Liver (tissue), 9 donors: ENCODE results near the gene ATXN1. TPM values are rescaled to one million over a fixed set of nuclear protein-coding genes. Genes with fewer than 3 reads are reported as not detected.

ENCODE experiments used
- DNase-seq: peaks from one replicate; pipeline ENCODE4 v3.0.0-alpha.2; 2017; ENCODE audit warnings: low spot score
- H3K27ac ChIP-seq, 2 donors: one replicate each; pipeline ENCODE4 v1.7.0; 2013; ENCODE audit warnings: inconsistent platforms in 2 of 2, low read length in 2 of 2, control low read depth in 1 of 2, low read depth in 1 of 2, mild to moderate bottlenecking in 1 of 2
- H3K27me3 ChIP-seq, 4 donors: one replicate each; pipeline versions ENCODE4 v1.6.1 to v1.7.0; 2013; ENCODE audit warnings: low read length in 3 of 4, inconsistent platforms in 1 of 4, mild to moderate bottlenecking in 1 of 4, moderate library complexity in 1 of 4; ENCODE audit not compliant: control insufficient read depth in 4 of 4, insufficient read depth in 4 of 4
- H3K36me3 ChIP-seq, 4 donors: one replicate each; pipeline versions ENCODE4 v1.6.1 to v1.7.0; 2013; ENCODE audit warnings: low read length in 3 of 4, mild to moderate bottlenecking in 3 of 4, low read depth in 1 of 4, moderate library complexity in 1 of 4; ENCODE audit not compliant: control insufficient read depth in 4 of 4, insufficient read depth in 3 of 4
- H3K4me1 ChIP-seq, 4 donors: one replicate each; pipeline versions ENCODE4 v1.6.1 to v1.7.0; 2013; ENCODE audit warnings: low read length in 3 of 4, mild to moderate bottlenecking in 3 of 4, moderate library complexity in 1 of 4; ENCODE audit not compliant: control insufficient read depth in 4 of 4, insufficient read depth in 4 of 4
- H3K4me3 ChIP-seq, 3 donors: one replicate each; pipeline versions ENCODE4 v1.6.1 to v1.7.0; 2013; ENCODE audit warnings: low read length in 3 of 3, control low read depth in 1 of 3, low read depth in 1 of 3, mild to moderate bottlenecking in 1 of 3
- H3K9ac ChIP-seq, 2 donors: one replicate each; pipeline ENCODE4 v1.7.0; 2013; ENCODE audit warnings: low read length in 2 of 2, mild to moderate bottlenecking in 2 of 2, moderate library complexity in 2 of 2, control low read depth in 1 of 2, low read depth in 1 of 2
- H3K9me3 ChIP-seq, 4 donors: one replicate each; pipeline versions ENCODE4 v1.6.1 to v1.7.0; 2013; ENCODE audit warnings: low read length in 3 of 4; ENCODE audit not compliant: control insufficient read depth in 4 of 4
- ATF3 ChIP-seq: IDR thresholded peaks from 2 replicates; pipeline ENCODE4 v1.6.1; 2016; ENCODE audit warnings: antibody characterized with exemption
- CTCF ChIP-seq: fragments of 150-350 bp; IDR thresholded peaks from 2 replicates; pipeline ENCODE4 v1.5.1; 2017; ENCODE audit warnings: improper control_type of control experiment, low read depth, low read length; ENCODE audit not compliant: missing input control
- EGR1 ChIP-seq, 2 donors: IDR thresholded peaks; 2 replicates each; pipeline ENCODE4 v1.6.1; 2016 to 2018; ENCODE audit warnings: antibody characterized with exemption in 2 of 2, low read depth in 2 of 2
- FOXA1 ChIP-seq: IDR thresholded peaks from 2 replicates; pipeline ENCODE4 v1.6.1; 2016; ENCODE audit warnings: antibody characterized with exemption
- FOXA2 ChIP-seq: IDR thresholded peaks from 2 replicates; pipeline ENCODE4 v1.6.1; 2016; ENCODE audit warnings: antibody characterized with exemption
- GABPA ChIP-seq, 2 donors: IDR thresholded peaks in 1 of 2; conservative IDR thresholded peaks in 1 of 2; 2 replicates each; pipeline ENCODE4 v1.6.1; 2016; ENCODE audit warnings: antibody characterized with exemption in 2 of 2, mild to moderate bottlenecking in 1 of 2, moderate library complexity in 1 of 2
- HNF4A ChIP-seq, 2 donors: conservative IDR thresholded peaks; 2 replicates each; pipeline ENCODE4 v1.6.1; 2016; ENCODE audit warnings: antibody characterized with exemption in 2 of 2, mild to moderate bottlenecking in 2 of 2
- HNF4G ChIP-seq: IDR thresholded peaks from 2 replicates; pipeline ENCODE4 v1.6.1; 2016; ENCODE audit warnings: antibody characterized with exemption
- JUND ChIP-seq, 2 donors: IDR thresholded peaks; 2 replicates each; pipeline ENCODE4 v1.6.1; 2016; ENCODE audit warnings: antibody characterized with exemption in 2 of 2
- MAX ChIP-seq: IDR thresholded peaks from 2 replicates; pipeline ENCODE4 v1.6.1; 2016; ENCODE audit warnings: antibody characterized with exemption
- NR2F2 ChIP-seq: IDR thresholded peaks from 2 replicates; pipeline ENCODE4 v1.6.1; 2016; ENCODE audit warnings: antibody characterized with exemption
- RAD21 ChIP-seq, 2 donors: IDR thresholded peaks; 2 replicates each; pipeline ENCODE4 v1.6.1; 2016; ENCODE audit warnings: antibody characterized with exemption in 2 of 2, mild to moderate bottlenecking in 2 of 2
- REST ChIP-seq: IDR thresholded peaks from 2 replicates; pipeline ENCODE4 v1.6.1; 2016; ENCODE audit warnings: antibody characterized with exemption, mild to moderate bottlenecking
- RXRA ChIP-seq, 2 donors: IDR thresholded peaks; 2 replicates each; pipeline ENCODE4 v1.6.1; 2017 to 2018; ENCODE audit warnings: antibody characterized with exemption in 2 of 2, mild to moderate bottlenecking in 1 of 2
- TAF1 ChIP-seq: conservative IDR thresholded peaks from 2 replicates; pipeline ENCODE4 v1.6.1; 2016; ENCODE audit warnings: antibody characterized with exemption, mild to moderate bottlenecking
- YY1 ChIP-seq: IDR thresholded peaks from 2 replicates; pipeline ENCODE4 v1.6.1; 2016; ENCODE audit warnings: antibody characterized with exemption, mild to moderate bottlenecking
- ZBTB33 ChIP-seq: IDR thresholded peaks from 2 replicates; pipeline ENCODE4 v1.6.1; 2016; ENCODE audit warnings: antibody characterized with exemption
- WGBS: extraction: QIAGEN DNeasy Blood & Tissue Kit; methylation state at CpG from one replicate; pipeline ENCODE4 v1.1.7; 2013; 5-methylcytosine and 5-hydroxymethylcytosine counted together
- polyA plus RNA-seq, 2 donors: library from polyadenylated mRNA; stranded (reverse) in 1 of 2; unstranded in 1 of 2; fragments of 200-250 nt in 1 of 2; fragments of >200 nt in 1 of 2; fragmentation: Nextera tagmentation in 1 of 2; extraction: Ambion mirVana in 1 of 2; gene quantifications; one replicate each; pipeline versions ENCODE4 v1.2.1 to v1.2.3, GENCODE V29; 2013 to 2015
- total RNA-seq, 2 donors: library from RNA; depleted of rRNA; stranded (reverse); fragments of >200 nt; gene quantifications; one replicate each; pipeline ENCODE4 v1.2.3, GENCODE V29; 2014
- donor health status: healthy.
- donor health status: healthy.
- donor health status: healthy.
- donor health status: healthy.
- donor health status: healthy.

Gene ATXN1
- total and polyA plus RNA-seq, 4 donors, result 4.3 to 29.7 (median 8.2) TPM

- TF ChIP-seq JUND (IDR thresholded peaks at IDR 0.05) (peak in 1 of 2 donors; percentile 30), RXRA (IDR thresholded peaks at IDR 0.05) (peak; percentile 56 to 64), TAF1 (no peak), EGR1 (IDR thresholded peaks at IDR 0.05; ENCODE audit: low read depth in 2 of 2) (no peak), CTCF (no peak), ATF3 (no peak), RAD21 (IDR thresholded peaks at IDR 0.05) (no peak), FOXA2 (no peak), HNF4A (conservative IDR thresholded peaks at IDR 0.05) (no peak), MAX (no peak), NR2F2 (no peak), REST (no peak), FOXA1 (no peak), HNF4G (no peak)
- no peaks in the 10 kb centered on the region for H3K4me1 ChIP-seq
- no peak for DNase-seq
- no peaks in the 10 kb centered on the region for H3K27me3 ChIP-seq
- no peak overlapping the region for H3K4me3 ChIP-seq
- H3K27ac ChIP-seq, result no peak overlapping the region
- no peak overlapping the region for H3K9ac ChIP-seq
- WGBS, result 89% methylated on average over 16 of the region's 16 CpGs
- no peaks in the 10 kb centered on the region for H3K36me3 ChIP-seq
- H3K9me3 ChIP-seq, result no peaks in the 10 kb centered on the region
These were observed 405.4 kb downstream of the ATXN1 start for GRCh38 chr6:16355699-16356446.

GRCh38 chr6:16355238-16355637, 406.0 kb downstream of the ATXN1 start:
- DNase-seq, result no peak
- 96% methylated on average over 9 of the region's 9 CpGs for WGBS
- no peak overlapping the region for H3K9ac ChIP-seq
- no peaks in the 10 kb centered on the region for H3K27me3 ChIP-seq
- TF ChIP-seq JUND (IDR thresholded peaks at IDR 0.05) (no peak), YY1 (no peak), ZBTB33 (no peak), FOXA2 (no peak), ATF3 (no peak), EGR1 (IDR thresholded peaks at IDR 0.05; ENCODE audit: low read depth in 2 of 2) (no peak), NR2F2 (no peak), TAF1 (no peak), GABPA (IDR thresholded peaks at IDR 0.05 in 1 of 2, conservative IDR thresholded peaks at IDR 0.05 in 1 of 2) (no peak), MAX (no peak), CTCF (no peak)
- H3K4me3 ChIP-seq, result no peak overlapping the region
- H3K9me3 ChIP-seq, result no peaks in the 10 kb centered on the region
- H3K36me3 ChIP-seq, result no peaks in the 10 kb centered on the region
- no peak overlapping the region for H3K27ac ChIP-seq
- H3K4me1 ChIP-seq, result no peaks in the 10 kb centered on the region
